ENCODE data around the gene GUK1.

DNA sequence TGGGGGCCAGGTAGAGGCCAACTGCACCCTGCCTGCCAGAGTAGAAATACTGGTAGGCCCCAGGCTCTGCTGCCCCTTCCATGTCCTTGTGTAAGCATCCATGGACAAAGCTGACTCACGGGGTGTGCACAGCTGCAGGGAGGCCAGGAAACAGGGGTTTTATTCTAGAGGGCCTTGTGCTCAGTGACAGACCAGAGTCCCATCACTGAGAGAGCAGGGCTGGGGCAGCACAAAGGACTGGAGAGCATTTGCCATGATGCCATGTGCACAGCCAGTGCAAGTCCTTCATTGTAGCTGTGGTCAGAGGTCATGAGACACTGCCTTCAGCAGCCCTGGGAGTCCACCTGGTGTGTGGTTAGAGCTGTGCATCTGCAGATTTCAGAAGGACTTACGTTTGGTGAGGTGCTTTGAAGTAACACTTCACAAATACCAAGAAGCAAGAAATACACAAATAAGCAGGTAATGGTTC, 49.4 kb upstream of the GUK1 start:
- TF ChIP-seq, protein P1, sequence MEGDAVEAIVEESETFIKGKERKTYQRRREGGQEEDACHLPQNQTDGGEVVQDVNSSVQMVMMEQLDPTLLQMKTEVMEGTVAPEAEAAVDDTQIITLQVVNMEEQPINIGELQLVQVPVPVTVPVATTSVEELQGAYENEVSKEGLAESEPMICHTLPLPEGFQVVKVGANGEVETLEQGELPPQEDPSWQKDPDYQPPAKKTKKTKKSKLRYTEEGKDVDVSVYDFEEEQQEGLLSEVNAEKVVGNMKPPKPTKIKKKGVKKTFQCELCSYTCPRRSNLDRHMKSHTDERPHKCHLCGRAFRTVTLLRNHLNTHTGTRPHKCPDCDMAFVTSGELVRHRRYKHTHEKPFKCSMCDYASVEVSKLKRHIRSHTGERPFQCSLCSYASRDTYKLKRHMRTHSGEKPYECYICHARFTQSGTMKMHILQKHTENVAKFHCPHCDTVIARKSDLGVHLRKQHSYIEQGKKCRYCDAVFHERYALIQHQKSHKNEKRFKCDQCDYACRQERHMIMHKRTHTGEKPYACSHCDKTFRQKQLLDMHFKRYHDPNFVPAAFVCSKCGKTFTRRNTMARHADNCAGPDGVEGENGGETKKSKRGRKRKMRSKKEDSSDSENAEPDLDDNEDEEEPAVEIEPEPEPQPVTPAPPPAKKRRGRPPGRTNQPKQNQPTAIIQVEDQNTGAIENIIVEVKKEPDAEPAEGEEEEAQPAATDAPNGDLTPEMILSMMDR (conservative IDR thresholded peaks at IDR 0.05) = no peak
- TF ChIP-seq ZFX (IDR thresholded peaks at IDR 0.05) = no peak
